ENCODE results near the gene METTL9.

Gene METTL9

DNA sequence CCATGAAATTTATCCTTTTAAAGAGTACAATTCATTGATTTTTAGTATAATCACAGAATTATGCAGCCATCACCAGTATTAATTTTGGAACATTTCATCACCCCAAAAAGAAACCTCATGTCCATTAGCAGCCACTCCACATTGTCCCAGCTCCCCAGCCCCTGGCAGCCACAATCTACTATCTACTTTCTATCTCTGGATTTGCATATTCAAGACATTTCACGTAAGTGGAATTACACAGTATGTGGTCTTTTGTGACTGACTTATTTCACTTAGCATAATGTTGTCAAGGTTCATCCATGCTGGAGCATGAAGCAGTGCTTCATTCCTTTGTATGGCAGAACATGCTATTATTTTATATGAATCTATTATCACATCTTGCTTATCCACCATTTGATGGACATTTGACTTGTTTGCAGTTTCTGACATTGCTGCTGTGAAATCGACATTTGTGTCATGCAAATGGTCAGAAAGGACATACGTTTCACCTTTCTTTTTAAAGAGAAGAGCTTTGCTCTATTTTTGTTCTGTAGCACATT is 10.7 kb downstream of the METTL9 start:
- ATAC-seq (ENCODE audit: low read depth) (no peak), DNase-seq (ENCODE audit: low spot score in 2 of 2) (no peak)
- no peak overlapping the region for H3K4me3 Mint-ChIP-seq
- H3K36me3 Mint-ChIP-seq: peaks cover 4% of the 10 kb centered on the region
- no peaks in the 10 kb centered on the region for H3K27me3 Mint-ChIP-seq
- H3K9me3 Mint-ChIP-seq: no peaks in the 10 kb centered on the region
- H3K4me1 Mint-ChIP-seq: peaks cover 22% of the 10 kb centered on the region
- H3K27ac Mint-ChIP-seq: no peak overlapping the region

DNA sequence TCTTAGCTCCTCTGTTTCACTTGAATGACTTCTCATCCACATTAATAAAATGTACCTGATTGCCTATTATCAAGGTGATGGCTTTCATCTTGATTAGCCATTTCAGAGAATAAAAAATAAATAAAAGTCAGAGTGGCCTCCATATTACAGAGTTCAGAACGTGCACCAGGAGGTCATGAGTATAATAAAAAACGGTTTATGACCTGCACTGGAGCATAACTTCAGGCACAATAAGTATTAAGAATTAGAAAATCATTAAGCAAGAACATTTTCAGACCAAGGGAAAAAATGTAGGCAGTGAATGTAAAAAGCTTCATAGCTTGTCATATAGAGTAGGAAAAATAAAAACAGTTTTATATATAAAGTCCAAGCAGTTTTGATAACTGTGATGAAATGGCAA is 11.4 kb downstream of the METTL9 start:
- peaks cover 5% of the 10 kb centered on the region for H3K36me3 Mint-ChIP-seq
- H3K4me1 Mint-ChIP-seq: peaks cover 24% of the 10 kb centered on the region
- H3K27me3 Mint-ChIP-seq: no peaks in the 10 kb centered on the region
- DNase-seq (ENCODE audit: low spot score in 2 of 2) (no peak), ATAC-seq (ENCODE audit: low read depth) (no peak)
- H3K27ac Mint-ChIP-seq: no peak overlapping the region
- no peak overlapping the region for H3K4me3 Mint-ChIP-seq
- H3K9me3 Mint-ChIP-seq: no peaks in the 10 kb centered on the region

DNA sequence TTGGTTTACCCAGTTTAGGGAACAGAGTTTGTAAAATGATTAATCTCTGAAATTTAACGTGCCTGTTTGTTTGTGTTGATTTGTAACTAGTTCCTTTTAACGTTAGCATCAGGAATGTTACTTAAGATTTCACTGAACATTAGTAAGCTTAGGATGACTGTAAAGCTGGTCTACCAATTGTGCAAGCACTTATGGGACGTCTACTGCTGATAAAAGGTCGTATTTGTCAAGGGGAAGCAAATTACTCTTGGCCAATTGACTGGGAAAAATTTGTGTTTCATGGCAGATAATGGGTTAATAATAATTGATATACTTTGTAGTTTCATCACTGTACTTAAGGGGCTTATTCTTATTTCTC is 11.8 kb downstream of the METTL9 start:
- no peaks in the 10 kb centered on the region for H3K27me3 Mint-ChIP-seq
- no peak overlapping the region for H3K27ac Mint-ChIP-seq
- peaks cover 28% of the 10 kb centered on the region for H3K4me1 Mint-ChIP-seq
- no peak overlapping the region for H3K4me3 Mint-ChIP-seq
- DNase-seq (ENCODE audit: low spot score in 2 of 2) (no peak), ATAC-seq (ENCODE audit: low read depth) (no peak)
- peaks cover 5% of the 10 kb centered on the region for H3K36me3 Mint-ChIP-seq
- no peaks in the 10 kb centered on the region for H3K9me3 Mint-ChIP-seq

DNA sequence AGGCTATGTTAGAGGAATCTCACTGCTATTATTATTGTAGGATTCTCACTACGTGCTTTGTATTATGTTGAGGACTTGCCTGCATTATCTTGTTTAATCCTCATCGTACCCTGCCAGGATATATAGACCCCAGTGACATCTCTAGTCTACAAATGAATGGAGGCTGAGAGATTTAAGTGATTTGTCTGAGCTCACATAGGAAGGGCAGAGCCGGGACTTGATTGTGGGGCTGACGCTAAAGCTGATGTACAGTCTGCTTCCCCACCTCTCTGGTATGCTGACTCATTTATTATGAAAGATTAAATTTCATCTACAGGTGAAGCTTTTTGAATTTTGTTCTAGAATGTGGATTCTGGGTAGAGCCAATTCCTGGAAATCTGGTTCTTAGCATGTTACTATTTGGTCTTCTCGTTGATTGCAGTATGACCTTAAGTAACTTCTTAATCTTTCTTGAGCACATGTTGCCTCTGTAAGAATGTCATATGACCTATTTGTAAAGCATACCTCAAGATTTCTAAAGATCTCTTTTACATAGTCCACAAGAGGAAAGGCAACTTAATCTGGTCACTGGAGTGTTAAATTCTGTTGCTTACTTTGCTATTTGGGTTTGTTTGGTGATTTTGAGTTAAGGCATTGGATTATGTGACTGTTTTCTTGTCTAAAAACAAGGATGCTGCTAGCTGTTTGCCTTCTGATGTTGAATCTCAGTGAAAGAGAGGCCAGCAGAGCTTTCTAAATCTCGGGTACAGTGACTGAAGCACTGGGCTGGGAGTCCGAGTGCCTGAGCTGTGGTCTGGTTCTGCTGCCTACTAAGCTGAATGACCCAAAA is 12.4 kb downstream of the METTL9 start:
- peaks cover 29% of the 10 kb centered on the region for H3K4me1 Mint-ChIP-seq
- no peaks in the 10 kb centered on the region for H3K27me3 Mint-ChIP-seq
- DNase-seq (ENCODE audit: low spot score in 2 of 2) (no peak), ATAC-seq (ENCODE audit: low read depth) (no peak)
- H3K27ac Mint-ChIP-seq: no peak overlapping the region
- H3K4me3 Mint-ChIP-seq: no peak overlapping the region
- peaks cover 5% of the 10 kb centered on the region for H3K36me3 Mint-ChIP-seq
- no peaks in the 10 kb centered on the region for H3K9me3 Mint-ChIP-seq

DNA sequence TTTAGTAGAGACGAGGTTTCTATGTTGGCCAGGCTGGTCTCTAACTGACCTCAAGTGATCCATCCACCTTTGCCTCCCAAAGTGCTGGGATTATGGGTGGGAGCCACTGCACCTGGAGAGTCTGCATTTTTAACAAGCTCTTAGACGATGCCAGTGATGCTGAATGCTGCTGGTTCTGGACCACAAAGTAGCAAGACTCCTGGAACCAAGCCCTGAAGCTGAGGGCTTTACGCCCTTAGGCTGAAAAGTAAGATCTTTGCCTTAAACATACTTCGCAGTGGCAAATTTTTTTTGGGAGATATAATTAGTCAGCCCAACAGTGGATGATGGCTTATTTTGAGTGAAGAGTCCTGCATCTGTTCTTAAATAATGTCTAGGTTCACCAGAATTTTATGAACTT is 14.0 kb downstream of the METTL9 start:
- DNase-seq (ENCODE audit: low spot score in 2 of 2): no peak
- no peaks in the 10 kb centered on the region for H3K27me3 Mint-ChIP-seq
- H3K4me3 Mint-ChIP-seq: no peak overlapping the region
- peaks cover 7% of the 10 kb centered on the region for H3K36me3 Mint-ChIP-seq
- H3K27ac Mint-ChIP-seq: no peak overlapping the region
- peaks cover 29% of the 10 kb centered on the region for H3K4me1 Mint-ChIP-seq
- H3K9me3 Mint-ChIP-seq: no peaks in the 10 kb centered on the region
- ATAC-seq (ENCODE audit: low read depth): no peak

DNA sequence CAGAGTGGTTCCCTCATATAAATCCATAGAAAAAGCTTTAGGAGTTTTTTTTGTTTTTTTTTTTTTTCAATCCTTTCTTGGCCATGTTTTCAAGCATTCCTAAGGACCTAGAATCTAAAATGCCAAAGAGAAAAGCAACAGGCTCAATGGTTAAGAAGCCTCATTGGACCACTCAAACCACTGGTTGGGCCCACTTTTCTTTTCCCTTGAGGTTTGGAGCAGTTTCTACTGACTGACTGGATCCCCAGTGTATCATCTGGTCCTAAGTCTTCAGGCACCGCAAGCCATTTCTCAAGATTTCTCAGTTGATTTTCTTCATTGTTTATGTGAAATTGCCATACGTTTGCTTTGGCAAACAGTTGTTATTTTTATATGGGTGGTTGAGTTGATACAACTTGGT is 14.4 kb downstream of the METTL9 start:
- ATAC-seq (ENCODE audit: low read depth) (no peak), DNase-seq (ENCODE audit: low spot score in 2 of 2) (no peak)
- Mint-ChIP-seq H3K36me3 (peaks cover 7% of the 10 kb centered on the region), H3K4me1 (peaks cover 26% of the 10 kb centered on the region), H3K27me3 (no peaks in the 10 kb centered on the region), H3K9me3 (no peaks in the 10 kb centered on the region), H3K27ac (no peak overlapping the region), H3K4me3 (no peak overlapping the region)

DNA sequence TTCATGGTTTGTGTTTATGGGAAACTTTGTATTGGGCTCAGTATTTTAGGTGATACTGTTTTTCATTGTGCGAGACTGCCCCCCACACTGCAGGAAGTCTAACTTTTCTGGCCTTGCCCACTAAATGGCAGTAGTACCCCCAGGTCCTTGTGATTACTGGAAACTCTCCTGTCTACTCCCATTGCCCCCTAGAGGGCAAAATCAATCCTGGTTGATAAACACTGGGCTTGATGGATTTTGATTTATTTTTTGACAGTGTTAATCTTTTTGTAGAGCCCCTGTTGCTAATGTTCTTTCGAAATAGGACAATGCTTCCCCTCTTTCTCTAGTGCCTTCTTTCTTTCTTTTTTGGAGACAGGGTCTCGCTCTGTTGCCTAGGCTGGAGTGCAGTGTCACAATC is 15.5 kb downstream of the METTL9 start:
- H3K9me3 Mint-ChIP-seq: no peaks in the 10 kb centered on the region
- no peak overlapping the region for H3K27ac Mint-ChIP-seq
- ATAC-seq (ENCODE audit: low read depth) (no peak), DNase-seq (ENCODE audit: low spot score in 2 of 2) (no peak)
- H3K4me1 Mint-ChIP-seq: peaks cover 20% of the 10 kb centered on the region
- H3K27me3 Mint-ChIP-seq: no peaks in the 10 kb centered on the region
- peaks cover 9% of the 10 kb centered on the region for H3K36me3 Mint-ChIP-seq
- no peak overlapping the region for H3K4me3 Mint-ChIP-seq

DNA sequence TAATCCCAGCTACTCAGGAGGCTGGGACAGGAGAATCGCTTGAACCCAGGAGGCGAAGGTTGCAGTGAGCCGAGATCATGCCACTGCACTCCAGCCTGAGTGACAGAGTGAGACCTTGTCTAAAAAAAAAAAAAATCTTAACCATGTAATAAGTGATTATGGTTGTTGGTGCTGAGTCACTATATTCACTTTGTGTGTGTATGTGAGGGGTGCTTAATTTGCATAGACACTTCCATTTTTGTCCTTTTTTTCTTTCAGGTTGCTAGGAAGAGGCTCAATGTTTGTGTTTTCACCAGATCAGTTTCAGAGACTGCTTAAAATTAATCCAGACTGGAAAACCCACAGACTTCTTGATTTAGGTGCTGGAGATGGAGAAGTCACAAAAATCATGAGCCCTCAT is 18.2 kb downstream of the METTL9 start:
- Mint-ChIP-seq H3K36me3 (peaks cover 13% of the 10 kb centered on the region), H3K27me3 (no peaks in the 10 kb centered on the region), H3K9me3 (no peaks in the 10 kb centered on the region), H3K27ac (no peak overlapping the region), H3K4me1 (peaks cover 13% of the 10 kb centered on the region), H3K4me3 (no peak overlapping the region)
- DNase-seq (ENCODE audit: low spot score in 2 of 2) (no peak), ATAC-seq (ENCODE audit: low read depth) (peak; percentile 29)

DNA sequence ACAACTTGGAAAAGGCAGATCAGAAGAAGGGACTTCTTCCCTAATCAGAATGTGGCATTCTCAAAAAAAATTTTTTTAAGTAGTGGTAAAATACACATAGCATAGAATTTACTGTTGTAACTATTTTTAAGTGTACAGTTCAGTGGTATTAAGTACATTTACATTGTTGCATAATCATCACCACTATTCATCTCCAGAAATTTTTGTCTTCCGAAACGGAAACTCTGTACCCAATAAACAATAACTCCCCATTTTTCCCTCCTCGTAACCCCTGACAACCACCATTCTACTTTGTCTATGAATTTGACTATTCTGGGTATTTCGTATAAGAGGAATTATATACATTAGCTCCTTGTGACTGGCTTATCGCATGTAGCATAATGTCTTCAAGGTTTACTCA is 18.9 kb downstream of the METTL9 start:
- H3K9me3 Mint-ChIP-seq: no peaks in the 10 kb centered on the region
- DNase-seq (ENCODE audit: low spot score in 2 of 2) (no peak), ATAC-seq (ENCODE audit: low read depth) (no peak)
- H3K36me3 Mint-ChIP-seq: peaks cover 13% of the 10 kb centered on the region
- H3K4me1 Mint-ChIP-seq: peaks cover 13% of the 10 kb centered on the region
- H3K27me3 Mint-ChIP-seq: no peaks in the 10 kb centered on the region
- H3K27ac Mint-ChIP-seq: no peak overlapping the region
- no peak overlapping the region for H3K4me3 Mint-ChIP-seq

DNA sequence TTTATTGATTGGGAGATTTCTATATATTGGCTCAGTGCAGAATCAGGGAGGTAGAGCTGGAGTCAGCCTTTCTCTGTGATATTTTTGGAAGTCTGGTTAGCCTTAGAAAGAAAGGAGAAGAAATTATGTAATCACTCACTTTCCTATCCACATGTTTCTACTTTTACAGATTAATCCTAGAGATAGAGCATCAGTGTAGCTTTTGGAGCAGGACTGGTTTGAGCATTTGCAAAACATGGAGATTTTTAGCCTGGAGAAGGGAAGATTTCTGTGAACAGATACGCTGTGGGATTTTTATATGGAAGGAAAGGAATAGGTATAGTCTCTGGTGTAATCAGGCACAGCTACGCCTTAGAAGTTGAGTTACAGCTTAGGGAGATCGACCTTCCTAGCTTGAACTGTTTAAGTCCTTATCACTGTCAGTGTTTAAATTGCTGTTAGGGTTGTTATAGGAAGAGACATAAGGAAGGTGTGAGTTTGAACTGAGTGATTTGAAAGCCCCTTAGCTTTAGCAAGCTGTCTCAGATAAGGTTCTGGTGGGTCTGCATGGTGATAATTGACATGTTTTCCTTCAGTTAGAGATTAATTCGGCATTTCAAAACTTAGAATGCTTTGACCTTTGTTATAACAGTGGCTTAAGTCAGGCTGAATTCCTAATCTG is 20.5 kb downstream of the METTL9 start:
- H3K4me3 Mint-ChIP-seq: no peak overlapping the region

DNA sequence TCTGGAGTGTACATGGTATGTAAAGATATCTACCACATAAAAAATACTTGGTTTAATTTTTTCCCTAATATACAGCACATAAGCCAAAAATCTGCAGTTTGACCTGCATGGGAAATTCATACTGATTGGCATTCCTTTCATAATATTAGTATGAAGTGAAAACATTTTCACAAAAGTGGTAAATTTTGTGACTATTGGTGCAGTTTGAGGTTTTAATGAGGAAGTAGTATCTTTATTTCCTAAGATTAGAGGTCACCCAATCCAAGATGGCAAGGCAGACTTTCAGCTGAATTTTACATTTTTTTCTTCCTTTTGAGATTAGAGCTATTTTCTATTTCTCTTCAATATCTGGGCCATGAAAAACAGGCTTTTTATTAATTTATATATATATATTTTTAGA is 21.2 kb downstream of the METTL9 start:
- Mint-ChIP-seq H3K27me3 (no peaks in the 10 kb centered on the region), H3K4me1 (peaks cover 11% of the 10 kb centered on the region), H3K4me3 (no peak overlapping the region), H3K9me3 (no peaks in the 10 kb centered on the region), H3K36me3 (peaks cover 14% of the 10 kb centered on the region), H3K27ac (no peak overlapping the region)
- DNase-seq (ENCODE audit: low spot score in 2 of 2) (no peak), ATAC-seq (ENCODE audit: low read depth) (no peak)

More for the DNA sequence above, 20.5 kb downstream of the METTL9 start:
- peaks cover 13% of the 10 kb centered on the region for H3K36me3 Mint-ChIP-seq
- H3K27ac Mint-ChIP-seq: peak overlapping the region; percentile 36
- H3K4me1 Mint-ChIP-seq: peaks cover 13% of the 10 kb centered on the region
- DNase-seq (ENCODE audit: low spot score in 2 of 2): no peak
- H3K27me3 Mint-ChIP-seq: no peaks in the 10 kb centered on the region
- no peaks in the 10 kb centered on the region for H3K9me3 Mint-ChIP-seq
- no peak for ATAC-seq (ENCODE audit: low read depth)

DNA sequence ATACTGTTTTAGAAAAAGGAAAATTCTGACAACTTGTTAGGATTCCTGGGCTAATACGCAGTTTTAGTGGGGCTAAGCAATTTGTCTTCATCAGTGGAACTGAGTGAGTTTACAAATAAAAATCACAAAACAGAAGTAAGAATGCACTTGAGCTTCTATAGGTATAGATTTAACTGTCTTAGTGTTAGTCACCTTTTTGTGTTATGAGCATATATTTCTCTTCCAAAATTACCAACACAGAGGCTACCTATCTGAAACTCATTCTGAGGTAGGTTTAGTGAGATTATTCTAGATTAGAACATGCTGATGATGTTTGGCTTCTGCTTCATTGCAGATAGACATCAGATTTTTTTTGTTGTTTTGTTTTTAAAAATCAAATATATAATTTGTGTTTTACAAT is 23.2 kb downstream of the METTL9 start:
- DNase-seq (ENCODE audit: low spot score in 2 of 2): no peak
- Mint-ChIP-seq H3K36me3 (peaks cover 21% of the 10 kb centered on the region), H3K27ac (no peak overlapping the region), H3K27me3 (no peaks in the 10 kb centered on the region), H3K4me3 (no peak overlapping the region), H3K9me3 (no peaks in the 10 kb centered on the region), H3K4me1 (peaks cover 8% of the 10 kb centered on the region)
- no peak for ATAC-seq (ENCODE audit: low read depth)

DNA sequence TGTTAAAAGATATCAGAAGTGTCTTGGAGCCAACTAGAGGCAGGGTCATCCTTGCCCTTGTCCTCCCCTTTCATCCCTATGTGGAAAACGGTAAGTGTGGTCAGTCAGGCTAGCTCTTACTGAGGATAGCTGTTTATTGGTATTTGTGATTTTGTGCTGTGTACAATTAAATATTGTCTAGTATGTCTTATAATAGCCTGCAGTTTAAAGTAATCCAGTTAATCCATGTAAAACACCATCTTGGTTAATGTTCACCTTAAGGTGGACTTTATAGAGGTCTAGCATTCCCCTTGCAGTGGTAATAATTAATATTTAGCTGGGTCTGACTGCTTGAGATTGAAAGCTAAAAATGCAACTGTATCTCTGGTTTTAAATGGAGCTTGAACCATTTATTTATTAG is 25.6 kb downstream of the METTL9 start:
- H3K4me1 Mint-ChIP-seq: peaks cover 5% of the 10 kb centered on the region
- ATAC-seq (ENCODE audit: low read depth): no peak

DNA sequence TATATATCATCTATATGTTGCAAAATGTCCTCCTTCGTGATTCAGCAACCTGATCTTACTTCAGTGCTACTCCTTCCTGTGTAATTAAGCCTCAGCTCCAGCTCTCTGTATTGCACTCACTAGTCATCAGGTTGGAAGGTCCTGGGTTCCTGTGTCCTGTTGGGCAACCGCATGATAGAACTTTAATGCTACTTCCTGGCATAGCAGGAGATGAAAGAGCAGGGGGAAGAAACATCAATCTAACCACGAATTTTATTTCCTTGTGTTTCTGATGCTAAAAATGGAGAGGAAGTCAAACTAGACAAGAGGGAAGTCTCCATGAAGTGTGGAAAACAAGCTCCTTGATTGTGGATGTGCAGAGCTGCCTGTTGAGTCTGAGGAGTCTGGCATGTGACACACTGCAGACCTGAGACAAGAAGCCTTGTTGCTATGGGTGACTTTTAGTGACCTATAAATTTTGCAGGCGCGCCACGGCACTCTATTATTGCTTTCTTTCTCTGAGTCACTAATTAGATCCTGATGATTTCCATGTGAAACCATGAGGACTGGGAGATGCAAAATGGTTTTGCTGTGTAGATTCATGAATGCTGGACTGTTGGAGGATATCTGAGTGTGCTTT is 27.4 kb downstream of the METTL9 start:
- Mint-ChIP-seq H3K9me3 (no peaks in the 10 kb centered on the region), H3K4me1 (peaks cover 6% of the 10 kb centered on the region), H3K27me3 (no peaks in the 10 kb centered on the region), H3K36me3 (peaks cover 19% of the 10 kb centered on the region), H3K27ac (no peak overlapping the region), H3K4me3 (no peak overlapping the region)
- ATAC-seq (ENCODE audit: low read depth) (no peak), DNase-seq (ENCODE audit: low spot score in 2 of 2) (no peak)

More for the DNA sequence above, 25.6 kb downstream of the METTL9 start:
- no peak for DNase-seq (ENCODE audit: low spot score in 2 of 2)
- Mint-ChIP-seq H3K27me3 (no peaks in the 10 kb centered on the region), H3K27ac (no peak overlapping the region), H3K9me3 (no peaks in the 10 kb centered on the region), H3K4me3 (no peak overlapping the region), H3K36me3 (peaks cover 22% of the 10 kb centered on the region)

Data from memory B cell (primary cell).